ELR (cell line): Measurements from ENCODE around the gene HTR7.
A peak's percentile ranks its signal among the peaks of the same experiment; 100 is the strongest.

Experiments
- DNase-seq: peaks from one replicate; pipeline ENCODE4 v3.0.0-alpha.2; 2015; ENCODE audit warnings: low read depth

The HTR7 gene

DNA sequence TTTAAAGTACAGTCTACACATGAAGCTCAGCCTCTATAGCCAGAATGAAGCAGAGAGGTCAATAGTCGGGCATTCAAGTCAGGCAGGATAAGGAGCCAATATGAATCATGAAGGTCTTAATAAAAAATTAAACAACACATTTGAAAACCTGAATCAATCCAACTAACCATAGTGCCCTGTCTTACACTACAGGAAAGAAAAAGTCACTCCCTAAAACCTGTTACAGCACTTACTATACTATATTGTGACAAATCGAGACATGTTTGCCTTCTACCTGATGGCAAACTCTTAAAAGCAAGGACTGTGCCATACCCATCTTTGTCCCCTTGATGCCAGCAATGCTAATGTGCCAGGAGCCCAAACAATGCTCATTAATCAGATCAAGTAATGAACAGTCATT lies 117.6 kb downstream of the HTR7 start:
- DNase-seq = no peak

- no peak for DNase-seq
Observed at GRCh38 chr10:90738885-90739284, 119.0 kb downstream of the HTR7 start.

GRCh38 chr10:90734415-90734814 lies 123.4 kb downstream of the HTR7 start:
- no peak for DNase-seq

- no peak for DNase-seq
Observed at GRCh38 chr10:90732581-90732980, 125.3 kb downstream of the HTR7 start.

GRCh38 chr10:90723416-90724068 lies 134.3 kb downstream of the HTR7 start:
- no peak for DNase-seq

DNA sequence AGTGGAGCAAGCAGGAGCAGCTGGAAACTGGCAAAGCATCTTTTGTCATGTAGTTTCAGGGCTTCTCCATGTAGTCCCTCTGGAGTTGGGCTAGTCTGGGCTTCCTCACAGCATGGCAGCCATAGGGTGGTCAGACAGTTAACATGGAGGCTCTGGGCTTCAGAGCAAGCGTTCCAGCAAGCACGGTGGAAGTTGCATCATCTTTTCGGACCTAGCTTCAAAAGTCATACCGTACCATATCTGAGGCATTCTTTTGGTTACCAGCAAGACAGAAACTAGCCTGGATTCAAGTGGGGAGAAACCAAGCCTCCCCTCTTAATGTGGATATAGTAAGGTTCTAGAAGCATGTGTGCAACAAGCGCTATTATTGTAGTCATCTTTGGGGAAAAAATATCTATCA lies 135.0 kb downstream of the HTR7 start:
- no peak for DNase-seq

DNA sequence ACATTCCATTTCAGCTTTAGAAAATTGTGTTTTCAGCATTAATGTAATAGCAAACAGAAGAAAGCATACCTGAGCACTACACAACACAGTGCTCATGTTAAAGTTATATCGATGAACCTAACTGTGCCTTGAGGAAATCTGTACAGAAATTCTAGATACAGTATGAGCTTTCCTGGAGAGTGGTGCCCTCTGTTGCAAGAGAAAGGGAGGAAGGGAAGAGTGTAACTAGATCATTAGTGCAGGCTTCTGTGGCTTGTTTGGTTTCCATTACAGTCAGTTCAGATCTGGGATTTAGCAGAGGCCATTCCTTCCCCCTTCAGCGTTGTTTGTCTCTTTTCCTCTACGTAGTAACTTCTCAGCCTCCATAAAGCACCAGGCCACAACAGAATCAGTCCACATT lies 139.7 kb downstream of the HTR7 start:
- DNase-seq = peak; percentile 23

- no peak for DNase-seq
Observed at GRCh38 chr10:90712529-90712928, 145.3 kb downstream of the HTR7 start.

DNA sequence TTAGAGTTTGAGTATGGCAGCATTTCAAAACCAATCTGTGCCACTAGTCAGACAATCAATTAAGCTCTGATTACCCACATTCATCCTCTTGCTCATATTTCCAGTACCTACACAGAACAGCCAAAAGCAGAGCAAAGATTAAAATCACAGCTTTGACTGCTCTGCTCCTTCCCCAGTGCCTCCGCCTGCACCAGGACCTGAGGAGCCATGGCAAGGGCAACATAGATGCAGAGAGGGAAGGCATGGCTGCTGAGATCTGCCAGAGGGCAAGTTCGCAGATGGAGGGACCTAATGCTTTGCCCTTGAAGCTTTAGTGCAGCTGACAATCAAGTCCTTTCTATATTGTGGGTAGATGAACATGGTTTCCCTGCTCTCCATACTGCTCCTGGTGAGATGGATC lies 148.1 kb downstream of the HTR7 start:
- no peak for DNase-seq

- no peak for DNase-seq
Observed at GRCh38 chr10:90707657-90708056, 150.2 kb downstream of the HTR7 start.

GRCh38 chr10:90701428-90701827 lies 156.4 kb downstream of the HTR7 start:
- DNase-seq = no peak

DNA sequence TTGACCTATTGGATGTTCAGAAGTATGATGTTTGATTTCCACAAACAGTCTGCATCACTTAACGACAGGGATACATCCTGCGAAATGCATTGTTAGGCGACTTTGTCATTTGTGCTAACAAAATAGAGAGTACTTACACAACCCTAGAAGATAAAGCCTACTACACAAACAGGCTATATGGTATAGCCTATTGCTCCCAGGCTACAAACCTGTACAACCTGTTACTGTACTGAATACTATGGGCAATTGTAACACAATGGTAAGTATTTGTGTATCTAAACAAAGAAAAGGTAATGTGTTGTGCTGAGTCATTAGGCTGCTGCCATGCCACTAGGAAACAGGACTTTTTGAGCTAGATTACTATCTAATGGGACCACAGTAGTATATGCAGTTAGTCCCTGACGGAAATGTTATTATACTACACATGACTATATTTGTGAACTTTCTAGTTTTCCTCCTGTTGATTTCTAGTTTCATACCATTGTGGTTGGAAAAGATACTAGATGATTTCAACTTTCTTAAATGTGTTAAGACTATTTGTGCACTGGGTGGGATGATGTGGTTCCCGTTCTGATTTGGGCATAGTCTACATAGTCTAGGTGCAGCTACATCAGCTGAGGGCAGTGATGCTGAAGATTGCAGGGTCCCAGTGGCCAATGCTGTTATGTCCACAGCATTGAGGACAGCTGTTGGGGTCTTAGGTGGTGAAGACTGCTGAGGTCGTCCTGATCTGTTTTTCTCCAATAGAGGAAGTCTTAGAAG lies 161.7 kb downstream of the HTR7 start:
- no peak for DNase-seq
